Measurements from ENCODE around the gene PCBP3. TPM values are rescaled to one million over a fixed set of nuclear protein-coding genes. Genes with fewer than 3 reads are reported as not detected.

Gene PCBP3
- total and polyA plus RNA-seq, 2 of the 8 experiments (the other 6 are each of a cell fraction or from before 2014, with no cell fraction given), result 3.5 to 6.3 TPM

- no peaks in the 10 kb centered on the region for H3K23me2 ChIP-seq (ENCODE audit: low read depth, low read length)
Observed at GRCh38 chr21:45959779-45960390, 316.4 kb downstream of the PCBP3 start.

More at GRCh38 chr21:45959779-45960390, 316.4 kb downstream of the PCBP3 start:
- no peak overlapping the region for H3K14ac ChIP-seq (ENCODE audit: insufficient read length)
- H2AFZ ChIP-seq (ENCODE audit: low read length), result no peak overlapping the region
- H2BK12ac ChIP-seq (ENCODE audit: low read depth, low read length), result no peak overlapping the region
- no peak overlapping the region for H3K56ac ChIP-seq (replicated peaks; ENCODE audit: insufficient read length, low read depth, low read length)
- no peak overlapping the region for H2BK120ac ChIP-seq (replicated peaks; ENCODE audit: low read depth, low read length)
- no peak overlapping the region for H2BK5ac ChIP-seq (ENCODE audit: low read depth, low read length)
- no peak overlapping the region for H4K8ac ChIP-seq (ENCODE audit: extremely low read depth, insufficient read depth, low read length)
- H3K4me2 ChIP-seq (ENCODE audit: insufficient read depth in 1 of 2, low read depth in 2 of 2, low read length in 2 of 2), result no peak overlapping the region
- ChIA-PET POLR2A (ENCODE audit: partially characterized antibody) (no interaction called here), CTCF (ENCODE audit: partially characterized antibody) (interaction anchor here (1.6 kb wide), 1 partner anchor 13 kb away, joined by 4 read pairs; no protein-coding TSS in a partner anchor)
- no peak overlapping the region for H2AK5ac ChIP-seq (ENCODE audit: low read depth, low read length)
- H2BK20ac ChIP-seq (ENCODE audit: low read length), result no peak overlapping the region
- H3K27ac ChIP-seq (ENCODE audit: low read depth, low read length), result no peak overlapping the region
- DNase-seq (ENCODE audit: low read depth in 1 of 2, low spot score in 2 of 2), result no peak
- H3K9ac ChIP-seq (replicated peaks in 1 of 4; ENCODE audit: extremely low read depth in 1 of 4, low read depth in 3 of 4, low read length in 3 of 4), result no peak overlapping the region
- no peaks in the 10 kb centered on the region for H3K79me2 ChIP-seq (ENCODE audit: control insufficient read depth in 1 of 2, insufficient read depth in 2 of 2, low read length in 2 of 2)
- H3K23ac ChIP-seq (ENCODE audit: insufficient read length), result no peak overlapping the region
- peaks cover 41 to 54% of the 10 kb centered on the region in 2 experiments for H3K9me3 ChIP-seq (ENCODE audit: insufficient read depth in 2 of 2, low read depth in 1 of 2, low read length in 1 of 2)
- no peak overlapping the region for H3K18ac ChIP-seq (ENCODE audit: extremely low read depth, low read length)
- FAIRE-seq, result no peak
- no peaks in the 10 kb centered on the region for H3K79me1 ChIP-seq (ENCODE audit: low read depth, low read length)
- no peaks in the 10 kb centered on the region for H3K4me1 ChIP-seq (replicated peaks in 1 of 4; ENCODE audit: control insufficient read depth in 3 of 4, insufficient read depth in 4 of 4, low read length in 3 of 4)
- H3K4me3 ChIP-seq (ENCODE audit: extremely low read depth in 1 of 4, insufficient read depth in 2 of 4, low read depth in 3 of 4, low read length in 4 of 4), result no peak overlapping the region
- H3K27me3 ChIP-seq (replicated peaks in 1 of 4; ENCODE audit: control insufficient read depth in 3 of 4, extremely low read depth in 1 of 4, insufficient read depth in 3 of 4, low read length in 3 of 4), result no peaks in the 10 kb centered on the region
- 82% methylated on average over 11 of the region's 11 CpGs; no CpG with 5 or more reads in 1 of the 2 experiments for WGBS, 2 experiments (ENCODE audit: extremely low coverage in 1 of 2, insufficient coverage in 1 of 2, insufficient read length in 1 of 2, insufficient replicate concordance in 2 of 2, low coverage in 1 of 2, low lambda C conversion rate in 2 of 2, missing lambda C conversion rate in 1 of 2)
- no peaks in the 10 kb centered on the region for H4K20me1 ChIP-seq (replicated peaks in 1 of 2; ENCODE audit: control insufficient read depth in 1 of 2, insufficient read depth in 2 of 2, low read length in 2 of 2)
- H3K4ac ChIP-seq (replicated peaks; ENCODE audit: insufficient read length, low read depth, low read length), result no peak overlapping the region
- no peak for TF ChIP-seq EP300 (IDR thresholded peaks at IDR 0.05; ENCODE audit: borderline replicate concordance in 1 of 2, low read depth in 2 of 2, low read length in 2 of 2)
- TF ChIP-seq CTCF (IDR thresholded peaks at IDR 0.05; ENCODE audit: control extremely low read depth in 1 of 3, insufficient read depth in 1 of 3, low read depth in 1 of 3, low read length in 3 of 3), result no peak
- TF ChIP-seq CHD2 (IDR thresholded peaks at IDR 0.05; ENCODE audit: low read length), result no peak
- no peak for TF ChIP-seq BRCA1 (IDR thresholded peaks at IDR 0.05; ENCODE audit: low read depth, low read length)
- TF ChIP-seq KDM1A (IDR thresholded peaks at IDR 0.05; ENCODE audit: borderline replicate concordance, low read length), result no peak
- TF ChIP-seq SP2 (IDR thresholded peaks at IDR 0.05; ENCODE audit: low read length), result no peak
- TF ChIP-seq TEAD4 (IDR thresholded peaks at IDR 0.05; ENCODE audit: low read depth, low read length), result no peak
- no peak for TF ChIP-seq JUN (IDR thresholded peaks at IDR 0.05; ENCODE audit: low read depth, low read length)
- TF ChIP-seq RXRA (IDR thresholded peaks at IDR 0.05; ENCODE audit: insufficient read depth, low read depth, low read length), result no peak
- no peak for TF ChIP-seq CBX5 (IDR thresholded peaks at IDR 0.05; ENCODE audit: low read depth, low read length)
- no peak overlapping the region for H4K5ac ChIP-seq (ENCODE audit: insufficient read length, low read depth, low read length)
- H3K36me3 ChIP-seq (ENCODE audit: control insufficient read depth in 2 of 4, insufficient read depth in 4 of 4, low read length in 3 of 4), result no peaks in the 10 kb centered on the region; a peak in 1 of 8 replicates
- H4K91ac ChIP-seq (replicated peaks; ENCODE audit: insufficient read length, low read length), result no peak overlapping the region
- no peak overlapping the region for H2BK15ac ChIP-seq (ENCODE audit: low read length)
